GM13976 (cell line): Measurements from ENCODE around the gene TMEM168.

Experiments used
- DNase-seq: peaks from one replicate; pipeline ENCODE4 v3.0.0; 2012; ENCODE audit warnings: low spot score
- CTCF ChIP-seq: IDR thresholded peaks from 2 replicates; pipeline ENCODE4 v1.5.1; 2012; ENCODE audit warnings: borderline replicate concordance, mild to moderate bottlenecking; ENCODE audit not compliant: insufficient read depth; ENCODE audit errors: extremely low read depth, missing control alignments, control extremely low read depth
- in situ Hi-C: fragments of 300-500 bp; cut with MboI; formaldehyde crosslinking; loops from one replicate; pipeline ENCODE4 v1.12.0; 2022; ENCODE audit warnings: low sequenced_read_pairs, mixed read lengths, inconsistent platforms; ENCODE audit not compliant: unreplicated experiment

Gene TMEM168

GRCh38 chr7:112714917-112715316, 75.3 kb downstream of the TMEM168 start:
- DNase-seq = no peak
- TF ChIP-seq CTCF = no peak

More at GRCh38 chr7:112714917-112715316, 75.3 kb downstream of the TMEM168 start:
- in situ Hi-C loops = no loop called here
